Measurements from ENCODE around the gene TTLL3.

- TF ChIP-seq POLR2A (IDR thresholded peaks at IDR 0.05) (no peak), CTCF (IDR thresholded peaks at IDR 0.05) (no peak)
Measured at GRCh38 chr3:9762871-9763270, 47.2 kb upstream of the TTLL3 start.

Measured in body of pancreas (tissue), 4 donors.